ENCODE measurements around the gene ARIH1. TPM values are rescaled to one million over a fixed set of nuclear protein-coding genes. Genes with fewer than 3 reads are reported as not detected.
"Not testable (repeated sequence)": the region's sequence is repeated elsewhere in the genome, so short reads cannot be mapped to it uniquely, and the experiment has no call there.

Gene ARIH1
- total RNA-seq, 2 donors from 2014 or later = 102 to 151 TPM

- TF ChIP-seq CTCF (IDR thresholded peaks at IDR 0.05) = no peak
These were observed 6.0 kb upstream of the ARIH1 start for GRCh38 chr15:72468103-72468502.

GRCh38 chr15:72472992-72473610, 1.0 kb upstream of the ARIH1 start:
- Histone ChIP-seq H3K27me3 (no peaks in the 10 kb centered on the region), H3K27ac (peak overlapping the region; percentile 98), H3K4me1 (peaks cover 17% of the 10 kb centered on the region), H3K36me3 (no peaks in the 10 kb centered on the region), H3K4me3 (peak overlapping the region; percentile 77), H3K9ac (ENCODE audit: low read depth in 2 of 2, low read length in 2 of 2) (peak overlapping the region; percentile 97 to 98), H3K9me3 (no peaks in the 10 kb centered on the region)
- no peak for DNase-seq
- intact Hi-C loops (cut with DNase I) = no loop called here
- no peak for TF ChIP-seq CTCF (IDR thresholded peaks at IDR 0.05)

More at GRCh38 chr15:72468103-72468502, 6.0 kb upstream of the ARIH1 start:
- intact Hi-C loops (cut with DNase I) = no loop called here
- H3K27ac ChIP-seq = no peak overlapping the region
- no peak overlapping the region for H3K9ac ChIP-seq (ENCODE audit: low read depth in 2 of 2, low read length in 2 of 2)
- H3K27me3 ChIP-seq = no peaks in the 10 kb centered on the region
- no peak for DNase-seq
- no peak overlapping the region for H3K4me3 ChIP-seq
- no peaks in the 10 kb centered on the region for H3K36me3 ChIP-seq
- H3K4me1 ChIP-seq = peaks cover 3% of the 10 kb centered on the region
- H3K9me3 ChIP-seq = no peaks in the 10 kb centered on the region

- H3K27me3 ChIP-seq = no peaks in the 10 kb centered on the region
- DNase-seq = no peak
- H3K4me3 ChIP-seq = peak overlapping the region; percentile 77
- intact Hi-C loops (cut with DNase I) = no loop called here
- H3K27ac ChIP-seq = peak overlapping the region; percentile 98
- H3K4me1 ChIP-seq = peaks cover 17% of the 10 kb centered on the region
- TF ChIP-seq CTCF (IDR thresholded peaks at IDR 0.05) = no peak
- H3K9me3 ChIP-seq = no peaks in the 10 kb centered on the region
- no peaks in the 10 kb centered on the region for H3K36me3 ChIP-seq
- peak overlapping the region; percentile 97 to 98 for H3K9ac ChIP-seq (ENCODE audit: low read depth in 2 of 2, low read length in 2 of 2)
These were observed 359 bp downstream of the ARIH1 start for GRCh38 chr15:72474466-72474911.

- Histone ChIP-seq H3K36me3 (no peaks in the 10 kb centered on the region), H3K4me3 (peak overlapping the region; percentile 77), H3K4me1 (peaks cover 17% of the 10 kb centered on the region), H3K27me3 (no peaks in the 10 kb centered on the region), H3K9me3 (no peaks in the 10 kb centered on the region), H3K27ac (peak overlapping the region; percentile 98), H3K9ac (ENCODE audit: low read depth in 2 of 2, low read length in 2 of 2) (peak overlapping the region; percentile 97 to 98)
- no peak for TF ChIP-seq CTCF (IDR thresholded peaks at IDR 0.05)
- intact Hi-C loops (cut with DNase I) = no loop called here
- peak; percentile 78 for DNase-seq
These were observed 940 bp downstream of the ARIH1 start for GRCh38 chr15:72474912-72475628.

- Histone ChIP-seq H3K4me1 (peaks cover 17% of the 10 kb centered on the region), H3K9me3 (no peaks in the 10 kb centered on the region), H3K4me3 (peak overlapping the region; percentile 77), H3K27me3 (no peaks in the 10 kb centered on the region), H3K9ac (ENCODE audit: low read depth in 2 of 2, low read length in 2 of 2) (peak overlapping the region; percentile 97 to 98), H3K27ac (peak overlapping the region; percentile 98), H3K36me3 (no peaks in the 10 kb centered on the region)
- TF ChIP-seq CTCF (IDR thresholded peaks at IDR 0.05) = no peak
- intact Hi-C loops (cut with DNase I) = no loop called here
- DNase-seq = no peak
These were observed 1.5 kb downstream of the ARIH1 start for GRCh38 chr15:72475674-72476073.

- peaks cover 17% of the 10 kb centered on the region for H3K4me1 ChIP-seq
- not testable (repeated sequence) for H3K27me3 ChIP-seq
These were observed 2.2 kb downstream of the ARIH1 start for GRCh38 chr15:72476330-72476729.

More at GRCh38 chr15:72476330-72476729, 2.2 kb downstream of the ARIH1 start:
- H3K9ac ChIP-seq (ENCODE audit: low read depth in 2 of 2, low read length in 2 of 2); intact Hi-C loops (cut with DNase I); H3K9me3 ChIP-seq; H3K36me3 ChIP-seq; DNase-seq: not testable (repeated sequence)
- H3K27ac ChIP-seq = peak overlapping the region; percentile 98
- H3K4me3 ChIP-seq = peak overlapping the region; percentile 77
